Epithelial cell of prostate (primary cell): ENCODE measurements around the gene IRF8.
"Not testable (repeated sequence)": the region's sequence is repeated elsewhere in the genome, so short reads cannot be mapped to it uniquely, and the experiment has no call there.

Experiments
- DNase-seq: peaks from one replicate; pipeline ENCODE4 v3.0.0-alpha.2; 2011; ENCODE audit warnings: low read depth, low spot score
- H3K27ac ChIP-seq: fragments of 450-650 bp; 2 replicates; pipeline ENCODE4 v1.5.1; 2017; ENCODE audit warnings: mild to moderate bottlenecking

The IRF8 gene

GRCh38 chr16:85929259-85929721 lies 30.3 kb downstream of the IRF8 start:
- no peak for DNase-seq
- no peak overlapping the region for H3K27ac ChIP-seq

DNA sequence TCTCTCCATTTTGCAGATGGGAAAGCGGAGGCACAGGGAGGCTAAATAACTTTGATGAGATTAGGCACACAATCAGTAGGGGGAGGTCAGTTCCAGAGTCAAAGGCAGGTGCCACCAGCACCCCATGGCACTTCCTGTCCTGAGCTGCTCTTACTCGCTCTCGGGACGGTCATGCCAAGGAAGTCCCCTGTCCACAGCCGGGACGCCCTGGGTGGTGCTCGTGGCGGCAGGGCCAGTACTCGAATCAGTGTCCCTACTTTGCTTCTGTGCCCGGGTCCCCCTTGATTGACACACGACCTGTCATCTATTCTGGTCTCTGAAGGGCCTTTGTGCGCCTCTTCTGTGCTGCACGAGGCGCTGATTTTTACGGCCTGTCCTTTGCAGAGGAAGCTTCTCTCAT lies 31.3 kb downstream of the IRF8 start:
- no peak overlapping the region for H3K27ac ChIP-seq
- DNase-seq = no peak

DNA sequence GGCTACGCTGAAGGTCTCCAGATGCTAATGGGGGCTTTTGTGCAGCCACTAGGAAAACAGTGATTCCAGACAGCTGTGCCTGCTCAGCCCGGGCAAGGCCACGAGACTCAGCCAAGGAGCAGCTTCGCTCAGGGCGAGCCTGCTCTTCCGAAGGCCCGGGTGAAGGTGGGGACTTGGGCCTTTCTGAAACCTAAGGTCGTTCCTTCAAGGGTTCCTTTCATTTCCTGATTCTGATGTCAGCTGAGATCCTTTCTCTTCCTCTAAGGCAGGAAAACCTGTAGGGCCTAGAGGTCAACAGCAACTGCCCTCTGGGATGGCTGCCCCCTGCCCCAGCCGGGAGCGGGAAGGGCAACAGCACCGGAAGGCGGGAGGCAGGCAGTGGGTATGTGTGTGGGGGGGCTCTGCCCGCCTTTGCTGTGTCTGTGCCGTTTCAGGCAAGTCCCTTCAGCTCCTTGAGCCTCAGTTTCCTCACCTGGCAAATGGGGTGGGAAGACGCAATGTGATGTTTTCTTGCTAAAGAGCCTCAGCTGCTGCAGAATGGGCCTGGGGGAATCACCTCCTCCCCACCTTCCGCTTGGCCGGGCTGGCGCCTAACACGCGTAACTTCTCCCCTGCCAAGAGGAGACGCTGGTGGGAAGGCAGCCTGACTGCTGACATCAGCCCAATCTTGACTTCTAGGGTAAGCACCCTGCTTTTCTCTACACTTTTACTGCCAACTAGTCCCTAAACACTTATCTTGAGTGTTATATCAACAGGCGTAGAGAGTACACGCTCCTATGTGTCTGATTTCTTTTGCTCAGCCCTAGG lies 32.8 kb downstream of the IRF8 start:
- no peak for DNase-seq
- no peak overlapping the region for H3K27ac ChIP-seq

- no peak overlapping the region for H3K27ac ChIP-seq
- no peak for DNase-seq
Measured at GRCh38 chr16:85934210-85934609, 35.2 kb downstream of the IRF8 start.

- no peak overlapping the region for H3K27ac ChIP-seq
- DNase-seq = no peak
Measured at GRCh38 chr16:85935391-85935973, 36.5 kb downstream of the IRF8 start.

- H3K27ac ChIP-seq = no peak overlapping the region
- no peak for DNase-seq
Measured at GRCh38 chr16:85935974-85936760, 37.2 kb downstream of the IRF8 start.

- H3K27ac ChIP-seq = no peak overlapping the region
- DNase-seq = no peak
Measured at GRCh38 chr16:85936816-85937215, 37.9 kb downstream of the IRF8 start.

- H3K27ac ChIP-seq = no peak overlapping the region
- DNase-seq = no peak
Measured at GRCh38 chr16:85940214-85940613, 41.3 kb downstream of the IRF8 start.

GRCh38 chr16:85941863-85942644 lies 43.1 kb downstream of the IRF8 start:
- H3K27ac ChIP-seq = no peak overlapping the region
- DNase-seq = no peak

DNA sequence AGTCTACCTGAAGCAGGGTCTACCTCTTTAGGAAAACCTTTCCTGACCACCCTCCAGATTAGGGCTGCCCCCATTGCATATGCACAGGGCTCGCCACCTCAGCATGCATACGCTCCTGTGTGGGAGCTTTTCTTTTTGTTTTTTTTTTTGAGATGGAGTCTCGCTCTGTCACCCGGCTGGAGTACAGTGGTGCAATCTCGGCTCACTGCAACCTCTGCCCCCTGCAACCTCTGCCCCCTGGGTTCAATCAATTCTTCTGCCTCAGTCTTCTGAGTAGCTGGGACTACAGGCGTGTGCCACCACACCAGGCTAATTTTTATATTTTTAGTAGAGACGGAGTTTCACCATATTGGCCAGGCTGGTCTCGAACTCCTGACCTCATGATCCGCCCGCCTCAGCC lies 43.7 kb downstream of the IRF8 start:
- DNase-seq, H3K27ac ChIP-seq: not testable (repeated sequence)

DNA sequence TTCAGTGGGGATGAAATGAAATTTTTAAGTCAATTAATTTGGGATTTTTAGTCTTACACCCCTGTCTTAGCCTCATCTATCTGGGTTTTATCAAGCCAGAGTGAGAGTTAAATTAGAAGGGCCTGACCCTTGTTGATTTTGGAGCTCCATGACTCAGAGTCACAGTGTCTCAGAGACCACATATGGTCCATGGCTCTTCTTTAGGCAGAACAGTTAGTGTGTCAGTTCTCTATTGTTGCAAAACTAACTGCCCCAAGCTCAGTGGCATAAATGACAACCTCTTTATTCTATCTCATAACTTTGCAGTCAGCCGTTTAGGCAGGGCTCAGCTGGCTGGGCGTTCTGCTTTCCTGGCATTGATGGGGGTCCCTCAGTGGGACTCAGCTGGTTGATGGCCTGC lies 44.7 kb downstream of the IRF8 start:
- no peak for DNase-seq
- no peak overlapping the region for H3K27ac ChIP-seq

DNA sequence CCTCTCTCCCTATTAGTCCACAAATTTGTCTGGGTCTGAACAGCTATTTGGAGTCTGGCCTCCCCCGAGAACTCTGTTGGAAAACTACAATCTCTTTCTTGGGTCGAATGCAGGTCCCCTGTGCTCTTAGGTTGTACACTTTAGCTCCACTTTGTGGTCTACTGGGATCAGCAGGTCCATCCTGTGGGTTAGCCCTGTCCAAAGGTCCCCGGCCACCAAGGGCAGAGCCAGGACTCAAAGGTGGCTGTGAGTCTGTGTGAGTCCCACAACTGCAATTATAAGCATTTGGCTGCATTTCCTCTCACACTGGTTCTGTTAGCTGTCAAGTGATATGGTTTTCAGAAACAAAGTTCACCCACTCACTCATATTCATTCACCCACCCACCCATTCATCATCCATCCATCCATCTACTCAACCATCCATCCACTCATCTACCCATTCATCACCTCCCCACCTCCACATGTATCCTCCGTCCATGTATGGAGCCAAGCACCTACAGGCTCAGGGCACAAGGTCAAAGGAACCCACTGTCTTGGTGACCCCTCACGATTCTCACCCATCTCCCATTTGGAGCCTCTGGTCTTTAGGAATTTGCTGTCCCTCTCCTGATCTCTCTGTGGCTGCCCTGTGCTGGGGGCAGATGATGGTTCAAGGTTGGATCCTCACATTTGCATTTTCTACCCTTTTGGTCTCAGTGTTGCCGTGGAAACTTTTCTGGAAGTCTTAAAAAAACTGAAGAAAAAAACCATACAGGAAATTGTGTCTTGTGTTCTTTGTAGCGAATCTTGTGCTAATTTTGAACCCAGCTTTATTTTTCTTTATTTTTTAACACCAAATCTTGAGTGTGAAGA lies 45.8 kb downstream of the IRF8 start:
- no peak for DNase-seq
- no peak overlapping the region for H3K27ac ChIP-seq

DNA sequence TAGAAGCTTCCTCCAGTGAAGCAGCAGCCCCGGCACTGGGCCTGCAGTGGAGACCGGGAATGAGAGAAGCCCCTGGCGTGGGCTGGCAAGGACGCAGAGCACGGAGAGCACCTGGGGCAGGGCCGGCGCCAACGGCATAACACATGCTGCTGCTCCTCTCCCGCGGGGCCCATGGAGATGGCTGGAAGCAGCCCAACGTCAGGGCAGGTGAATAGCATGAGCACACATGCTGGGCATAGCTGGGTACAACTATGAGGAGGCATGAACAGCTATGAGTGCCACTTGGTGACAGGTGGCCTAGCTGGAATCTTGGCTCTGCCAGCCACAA lies 46.4 kb downstream of the IRF8 start:
- H3K27ac ChIP-seq = no peak overlapping the region
- no peak for DNase-seq

DNA sequence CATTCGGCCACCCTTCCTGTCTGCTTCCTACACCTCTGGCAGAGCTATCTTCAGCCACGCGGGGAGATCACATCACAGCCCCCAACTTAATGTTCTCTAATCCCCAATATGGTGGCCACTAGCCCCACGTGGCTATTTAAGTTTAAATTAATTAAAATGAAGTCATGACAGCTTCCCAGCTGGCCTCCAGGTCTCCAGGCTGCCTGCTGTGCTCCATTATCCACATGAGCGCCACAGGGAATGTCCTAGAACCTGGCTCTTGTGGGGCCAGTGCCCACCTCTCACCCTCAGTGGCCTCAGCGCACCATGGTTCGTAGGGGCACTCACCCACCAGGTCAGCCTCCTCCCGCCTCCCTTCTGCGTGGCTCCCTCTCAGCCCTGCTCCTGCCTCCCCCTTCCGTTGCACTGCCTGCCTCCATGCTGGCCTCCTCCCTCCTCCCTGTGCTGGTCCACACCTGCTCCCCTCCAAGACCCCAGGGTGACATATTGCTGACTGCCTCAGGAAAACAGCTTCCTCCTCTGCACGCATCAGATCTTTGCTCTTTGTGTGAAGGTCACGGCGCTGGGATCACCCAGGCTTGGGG lies 47.7 kb downstream of the IRF8 start:
- DNase-seq = no peak
- H3K27ac ChIP-seq = no peak overlapping the region

- H3K27ac ChIP-seq = no peak overlapping the region
- no peak for DNase-seq
Measured at GRCh38 chr16:85947230-85948137, 48.5 kb downstream of the IRF8 start.

GRCh38 chr16:85948138-85948509 lies 49.2 kb downstream of the IRF8 start:
- no peak overlapping the region for H3K27ac ChIP-seq
- no peak for DNase-seq

DNA sequence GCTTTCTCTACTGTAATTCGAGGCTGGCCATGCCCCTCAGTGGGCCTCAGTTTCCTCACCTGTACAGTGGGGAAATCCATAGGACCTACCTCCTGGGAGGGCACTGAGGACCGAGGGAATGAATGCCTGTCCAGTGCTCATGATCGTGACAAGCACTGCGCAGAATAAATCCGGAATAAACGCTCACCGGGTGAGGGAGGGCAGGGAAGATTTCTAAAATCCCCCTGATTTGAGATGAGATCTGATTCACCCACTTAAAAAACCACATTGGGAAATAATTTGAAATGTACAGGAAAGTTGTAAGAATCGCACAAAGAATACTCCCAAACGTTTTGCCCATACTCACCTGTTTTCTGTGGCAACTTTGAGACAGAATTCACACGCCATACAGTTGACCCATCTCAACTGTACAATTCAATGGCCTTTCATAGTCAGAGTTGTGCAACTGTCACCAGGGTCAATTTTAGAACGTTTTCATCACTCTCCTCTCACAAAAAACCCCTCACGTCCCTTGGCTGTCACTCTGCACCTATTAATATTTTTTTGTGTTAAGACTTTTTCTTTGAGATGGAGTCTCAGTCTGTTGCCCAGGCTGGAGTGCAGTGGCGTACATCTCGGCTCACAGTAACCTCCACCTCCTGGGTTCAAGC lies 49.8 kb downstream of the IRF8 start:
- no peak for DNase-seq
- H3K27ac ChIP-seq = no peak overlapping the region
